PFSK-1 (cell line): ENCODE data around the gene TMEM154.

Experiments used
- FOXP2 ChIP-seq: optimal IDR thresholded peaks from 2 replicates; pipeline ENCODE3; 2011; ENCODE audit warnings: borderline replicate concordance, control low read depth, inconsistent platforms; ENCODE audit not compliant: insufficient read depth; ENCODE audit errors: extremely low read length, extremely low read depth
- POLR2AphosphoS5 ChIP-seq: IDR thresholded peaks from 2 replicates; pipeline ENCODE4 v1.6.1; 2012; ENCODE audit warnings: low read depth, mild to moderate bottlenecking, control low read depth, low read length, moderate library complexity
- SIN3A ChIP-seq: IDR thresholded peaks from 2 replicates; pipeline ENCODE4 v1.6.1; 2012; ENCODE audit warnings: mild to moderate bottlenecking, low read length, moderate library complexity, borderline replicate concordance; ENCODE audit not compliant: insufficient read depth
- TAF1 ChIP-seq: IDR thresholded peaks from 2 replicates; pipeline ENCODE4 v1.6.1; 2012; ENCODE audit warnings: low read length, control low read depth, borderline replicate concordance; ENCODE audit not compliant: insufficient read depth
- TF ChIP-seq, protein P1 (sequence below), 2 experiments: IDR thresholded peaks; 2 replicates each; pipeline versions ENCODE4 v1.6.1 to v1.8.0; 2011 to 2012; ENCODE audit warnings: low read depth in 2 of 2, low read length in 2 of 2, control low read depth in 1 of 2, inconsistent platforms in 1 of 2, mild to moderate bottlenecking in 1 of 2, moderate library complexity in 1 of 2; ENCODE audit not compliant: insufficient read depth in 1 of 2

TMEM154 gene

DNA sequence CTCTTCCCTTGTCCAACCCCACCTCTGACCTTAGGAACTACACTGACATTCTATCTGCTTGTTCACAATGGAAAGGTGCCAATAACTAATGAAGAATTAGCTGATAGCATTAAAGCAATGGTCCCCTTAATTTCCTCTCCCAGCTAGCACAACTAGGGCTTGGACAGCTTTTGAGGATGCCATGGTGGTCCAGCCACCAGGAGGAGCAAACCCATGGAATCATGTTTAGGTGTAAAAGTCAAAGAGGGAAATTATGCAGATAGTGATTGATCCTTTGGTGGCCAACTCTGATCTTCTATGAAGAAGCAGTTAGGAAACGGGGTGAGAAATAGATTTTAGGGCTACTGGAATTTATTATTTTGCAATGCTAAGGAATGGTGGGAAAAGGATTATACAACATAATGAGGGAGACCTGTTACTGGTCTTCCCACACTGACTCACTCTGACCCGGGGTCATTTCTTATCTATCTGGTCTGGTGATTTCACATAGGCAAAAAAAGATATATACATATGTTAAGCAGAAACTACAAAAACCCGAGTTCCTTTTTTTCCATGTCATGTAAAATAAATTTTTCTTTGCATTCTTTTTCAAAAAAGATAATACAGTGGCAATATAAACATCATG is 98.1 kb downstream of the TMEM154 start:
- no peak for TF ChIP-seq SIN3A
- TF ChIP-seq TAF1: no peak
- no peak for TF ChIP-seq POLR2AphosphoS5
- TF ChIP-seq, protein P1, sequence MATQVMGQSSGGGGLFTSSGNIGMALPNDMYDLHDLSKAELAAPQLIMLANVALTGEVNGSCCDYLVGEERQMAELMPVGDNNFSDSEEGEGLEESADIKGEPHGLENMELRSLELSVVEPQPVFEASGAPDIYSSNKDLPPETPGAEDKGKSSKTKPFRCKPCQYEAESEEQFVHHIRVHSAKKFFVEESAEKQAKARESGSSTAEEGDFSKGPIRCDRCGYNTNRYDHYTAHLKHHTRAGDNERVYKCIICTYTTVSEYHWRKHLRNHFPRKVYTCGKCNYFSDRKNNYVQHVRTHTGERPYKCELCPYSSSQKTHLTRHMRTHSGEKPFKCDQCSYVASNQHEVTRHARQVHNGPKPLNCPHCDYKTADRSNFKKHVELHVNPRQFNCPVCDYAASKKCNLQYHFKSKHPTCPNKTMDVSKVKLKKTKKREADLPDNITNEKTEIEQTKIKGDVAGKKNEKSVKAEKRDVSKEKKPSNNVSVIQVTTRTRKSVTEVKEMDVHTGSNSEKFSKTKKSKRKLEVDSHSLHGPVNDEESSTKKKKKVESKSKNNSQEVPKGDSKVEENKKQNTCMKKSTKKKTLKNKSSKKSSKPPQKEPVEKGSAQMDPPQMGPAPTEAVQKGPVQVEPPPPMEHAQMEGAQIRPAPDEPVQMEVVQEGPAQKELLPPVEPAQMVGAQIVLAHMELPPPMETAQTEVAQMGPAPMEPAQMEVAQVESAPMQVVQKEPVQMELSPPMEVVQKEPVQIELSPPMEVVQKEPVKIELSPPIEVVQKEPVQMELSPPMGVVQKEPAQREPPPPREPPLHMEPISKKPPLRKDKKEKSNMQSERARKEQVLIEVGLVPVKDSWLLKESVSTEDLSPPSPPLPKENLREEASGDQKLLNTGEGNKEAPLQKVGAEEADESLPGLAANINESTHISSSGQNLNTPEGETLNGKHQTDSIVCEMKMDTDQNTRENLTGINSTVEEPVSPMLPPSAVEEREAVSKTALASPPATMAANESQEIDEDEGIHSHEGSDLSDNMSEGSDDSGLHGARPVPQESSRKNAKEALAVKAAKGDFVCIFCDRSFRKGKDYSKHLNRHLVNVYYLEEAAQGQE (IDR thresholded peaks at IDR 0.05; ENCODE audit: insufficient read depth in 1 of 2, low read depth in 2 of 2, low read length in 2 of 2): no peak
- TF ChIP-seq FOXP2: no peak

DNA sequence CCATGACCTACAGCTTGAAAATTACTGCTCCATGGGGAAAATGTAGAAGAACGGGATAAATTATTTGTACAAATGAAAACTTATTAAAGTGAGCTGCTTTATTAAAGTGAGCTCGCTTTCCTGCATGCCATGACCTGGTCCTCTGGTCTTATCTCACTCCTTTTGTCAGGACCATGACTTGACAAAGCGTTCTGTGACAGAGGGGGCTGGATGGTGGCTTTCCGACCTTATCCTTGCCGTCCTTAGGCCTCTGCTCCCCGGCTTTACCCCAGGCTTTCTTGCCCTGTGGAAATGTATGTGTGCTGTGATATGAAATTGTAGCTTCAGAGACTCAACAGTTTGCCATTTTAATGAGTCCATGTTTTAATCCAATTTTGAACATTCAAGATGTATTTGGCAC is 99.9 kb downstream of the TMEM154 start:
- TF ChIP-seq SIN3A: no peak
- TF ChIP-seq, protein P1 (IDR thresholded peaks at IDR 0.05; ENCODE audit: insufficient read depth in 1 of 2, low read depth in 2 of 2, low read length in 2 of 2): no peak
- TF ChIP-seq POLR2AphosphoS5: no peak
- TF ChIP-seq TAF1: no peak

DNA sequence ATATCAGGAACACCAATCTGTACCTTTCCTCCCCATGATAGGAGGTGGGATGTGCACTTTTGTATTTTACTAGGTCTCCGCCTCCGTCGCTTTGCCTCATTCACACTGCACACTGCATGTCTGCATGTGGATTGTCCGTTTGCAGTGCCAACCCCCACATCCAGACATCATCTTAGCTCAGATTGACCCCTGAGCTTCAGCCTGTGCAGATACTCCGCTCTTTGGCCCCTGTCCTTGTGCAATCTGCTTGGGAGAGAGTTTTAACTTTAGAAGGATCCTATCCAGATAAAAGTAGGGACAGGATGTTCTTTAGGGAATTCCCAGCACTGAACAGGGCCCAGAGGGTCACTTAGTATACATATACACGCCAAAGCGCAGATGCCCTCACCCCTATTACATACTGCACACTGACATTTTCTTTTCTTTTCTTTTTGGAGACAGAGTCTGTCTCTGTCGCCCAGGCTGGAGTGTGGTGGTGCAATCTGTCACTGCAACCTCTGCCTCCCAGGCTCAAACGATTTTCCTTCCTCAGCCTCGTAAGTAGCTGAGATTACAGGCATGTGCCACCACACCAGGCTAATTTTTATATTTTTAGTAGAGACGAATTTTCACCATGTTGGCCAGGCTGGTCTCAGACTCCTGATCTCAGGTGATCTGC is 100.6 kb downstream of the TMEM154 start:
- TF ChIP-seq POLR2AphosphoS5 (no peak), TAF1 (no peak), SIN3A (no peak), FOXP2 (no peak)
- TF ChIP-seq, protein P1 (IDR thresholded peaks at IDR 0.05; ENCODE audit: insufficient read depth in 1 of 2, low read depth in 2 of 2, low read length in 2 of 2): no peak

DNA sequence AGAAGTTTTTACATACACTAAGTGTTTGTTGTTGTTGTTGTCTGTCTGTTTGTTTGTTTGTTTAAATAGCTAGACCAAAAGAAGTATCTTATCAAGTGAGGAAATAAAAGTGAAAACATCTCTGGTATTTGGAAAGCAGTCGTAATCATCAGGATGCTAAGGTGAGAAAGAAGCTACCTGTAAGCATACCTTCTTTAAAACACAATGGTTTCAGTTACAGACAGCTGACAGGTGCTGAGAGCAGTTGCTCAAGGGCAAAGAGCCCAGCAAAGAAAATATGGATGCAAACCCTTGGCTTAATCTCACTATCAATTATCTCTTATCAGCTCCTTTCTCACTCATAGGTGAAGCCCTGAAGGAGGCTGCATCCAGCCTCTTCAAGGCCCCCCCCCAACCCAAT is 101.1 kb downstream of the TMEM154 start:
- TF ChIP-seq FOXP2 (no peak), SIN3A (no peak), TAF1 (no peak), POLR2AphosphoS5 (no peak)
- TF ChIP-seq, protein P1 (IDR thresholded peaks at IDR 0.05; ENCODE audit: insufficient read depth in 1 of 2, low read depth in 2 of 2, low read length in 2 of 2): no peak
